ENCODE results near the gene TNFAIP3.

Gene TNFAIP3

GRCh38 chr6:137849181-137849980 is 17.7 kb upstream of the TNFAIP3 start:
- TF ChIP-seq, protein P1, sequence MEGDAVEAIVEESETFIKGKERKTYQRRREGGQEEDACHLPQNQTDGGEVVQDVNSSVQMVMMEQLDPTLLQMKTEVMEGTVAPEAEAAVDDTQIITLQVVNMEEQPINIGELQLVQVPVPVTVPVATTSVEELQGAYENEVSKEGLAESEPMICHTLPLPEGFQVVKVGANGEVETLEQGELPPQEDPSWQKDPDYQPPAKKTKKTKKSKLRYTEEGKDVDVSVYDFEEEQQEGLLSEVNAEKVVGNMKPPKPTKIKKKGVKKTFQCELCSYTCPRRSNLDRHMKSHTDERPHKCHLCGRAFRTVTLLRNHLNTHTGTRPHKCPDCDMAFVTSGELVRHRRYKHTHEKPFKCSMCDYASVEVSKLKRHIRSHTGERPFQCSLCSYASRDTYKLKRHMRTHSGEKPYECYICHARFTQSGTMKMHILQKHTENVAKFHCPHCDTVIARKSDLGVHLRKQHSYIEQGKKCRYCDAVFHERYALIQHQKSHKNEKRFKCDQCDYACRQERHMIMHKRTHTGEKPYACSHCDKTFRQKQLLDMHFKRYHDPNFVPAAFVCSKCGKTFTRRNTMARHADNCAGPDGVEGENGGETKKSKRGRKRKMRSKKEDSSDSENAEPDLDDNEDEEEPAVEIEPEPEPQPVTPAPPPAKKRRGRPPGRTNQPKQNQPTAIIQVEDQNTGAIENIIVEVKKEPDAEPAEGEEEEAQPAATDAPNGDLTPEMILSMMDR (IDR thresholded peaks at IDR 0.05; ENCODE audit: low read depth, low read length, missing control alignments), result no peak
- Histone ChIP-seq H3K36me3 (replicated peaks) (no peaks in the 10 kb centered on the region), H3K4me3 (ENCODE audit: low read depth, low read length) (no peak overlapping the region), H3K27ac (peak overlapping the region; percentile 70), H3K27me3 (replicated peaks) (no peaks in the 10 kb centered on the region)
- DNase-seq, result no peak
- in situ Hi-C loops (cut with HindIII; ENCODE audit: low pct_ligation_motif_present, low sequenced_read_pairs), result no loop called here

GRCh38 chr6:137849981-137850714 is 16.9 kb upstream of the TNFAIP3 start:
- TF ChIP-seq, protein P1 (IDR thresholded peaks at IDR 0.05; ENCODE audit: low read depth, low read length, missing control alignments), result no peak
- no peak overlapping the region for H3K4me3 ChIP-seq (ENCODE audit: low read depth, low read length)
- DNase-seq, result no peak
- in situ Hi-C loops (cut with HindIII; ENCODE audit: low pct_ligation_motif_present, low sequenced_read_pairs), result no loop called here
- H3K27me3 ChIP-seq (replicated peaks), result no peaks in the 10 kb centered on the region
- H3K27ac ChIP-seq, result peak overlapping the region; percentile 70
- H3K36me3 ChIP-seq (replicated peaks), result no peaks in the 10 kb centered on the region

- no peaks in the 10 kb centered on the region for H3K27me3 ChIP-seq (replicated peaks)
- no peak overlapping the region for H3K4me3 ChIP-seq (ENCODE audit: low read depth, low read length)
- DNase-seq, result no peak
- no peak overlapping the region for H3K27ac ChIP-seq
- TF ChIP-seq, protein P1 (IDR thresholded peaks at IDR 0.05; ENCODE audit: low read depth, low read length, missing control alignments), result no peak
- no peaks in the 10 kb centered on the region for H3K36me3 ChIP-seq (replicated peaks)
- in situ Hi-C loops (cut with HindIII; ENCODE audit: low pct_ligation_motif_present, low sequenced_read_pairs), result no loop called here
These were observed 16.1 kb upstream of the TNFAIP3 start for GRCh38 chr6:137850816-137851602.

- no peak overlapping the region for H3K4me3 ChIP-seq (ENCODE audit: low read depth, low read length)
These were observed 15.4 kb upstream of the TNFAIP3 start for GRCh38 chr6:137851669-137852068.

DNA sequence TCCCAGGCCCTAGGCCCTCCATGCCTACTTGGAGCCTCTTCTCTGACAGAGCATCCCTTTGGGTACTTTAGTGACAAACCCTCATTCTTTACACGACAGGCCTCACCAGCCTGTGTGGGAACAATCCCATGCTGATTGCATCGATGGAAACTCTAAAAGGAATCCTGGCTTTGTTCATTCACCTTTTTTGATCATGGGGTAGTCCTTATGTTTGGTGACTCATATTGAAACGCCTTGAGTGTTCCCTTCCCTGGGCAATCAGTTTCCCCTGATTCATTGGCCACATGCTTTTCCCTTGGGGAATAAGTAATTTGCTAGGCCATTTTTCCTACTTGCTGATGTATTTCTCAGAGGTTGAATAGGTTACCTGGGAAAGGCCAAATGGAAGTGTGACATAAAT is 14.7 kb upstream of the TNFAIP3 start:
- in situ Hi-C loops (cut with HindIII; ENCODE audit: low pct_ligation_motif_present, low sequenced_read_pairs), result no loop called here
- TF ChIP-seq, protein P1 (IDR thresholded peaks at IDR 0.05; ENCODE audit: low read depth, low read length, missing control alignments), result no peak
- H3K36me3 ChIP-seq (replicated peaks), result no peaks in the 10 kb centered on the region
- no peak for DNase-seq
- no peak overlapping the region for H3K4me3 ChIP-seq (ENCODE audit: low read depth, low read length)
- no peaks in the 10 kb centered on the region for H3K27me3 ChIP-seq (replicated peaks)
- no peak overlapping the region for H3K27ac ChIP-seq

More at GRCh38 chr6:137851669-137852068, 15.4 kb upstream of the TNFAIP3 start:
- in situ Hi-C loops (cut with HindIII; ENCODE audit: low pct_ligation_motif_present, low sequenced_read_pairs), result no loop called here
- TF ChIP-seq, protein P1 (IDR thresholded peaks at IDR 0.05; ENCODE audit: low read depth, low read length, missing control alignments), result no peak
- no peak for DNase-seq
- Histone ChIP-seq H3K36me3 (replicated peaks) (no peaks in the 10 kb centered on the region), H3K27ac (no peak overlapping the region), H3K27me3 (replicated peaks) (no peaks in the 10 kb centered on the region)

Data from brain microvascular endothelial cell (primary cell).